ENCODE data around the gene P3H1.
"Not testable (repeated sequence)": the region's sequence is repeated elsewhere in the genome, so short reads cannot be mapped to it uniquely, and the experiment has no call there.

Gene P3H1

DNA sequence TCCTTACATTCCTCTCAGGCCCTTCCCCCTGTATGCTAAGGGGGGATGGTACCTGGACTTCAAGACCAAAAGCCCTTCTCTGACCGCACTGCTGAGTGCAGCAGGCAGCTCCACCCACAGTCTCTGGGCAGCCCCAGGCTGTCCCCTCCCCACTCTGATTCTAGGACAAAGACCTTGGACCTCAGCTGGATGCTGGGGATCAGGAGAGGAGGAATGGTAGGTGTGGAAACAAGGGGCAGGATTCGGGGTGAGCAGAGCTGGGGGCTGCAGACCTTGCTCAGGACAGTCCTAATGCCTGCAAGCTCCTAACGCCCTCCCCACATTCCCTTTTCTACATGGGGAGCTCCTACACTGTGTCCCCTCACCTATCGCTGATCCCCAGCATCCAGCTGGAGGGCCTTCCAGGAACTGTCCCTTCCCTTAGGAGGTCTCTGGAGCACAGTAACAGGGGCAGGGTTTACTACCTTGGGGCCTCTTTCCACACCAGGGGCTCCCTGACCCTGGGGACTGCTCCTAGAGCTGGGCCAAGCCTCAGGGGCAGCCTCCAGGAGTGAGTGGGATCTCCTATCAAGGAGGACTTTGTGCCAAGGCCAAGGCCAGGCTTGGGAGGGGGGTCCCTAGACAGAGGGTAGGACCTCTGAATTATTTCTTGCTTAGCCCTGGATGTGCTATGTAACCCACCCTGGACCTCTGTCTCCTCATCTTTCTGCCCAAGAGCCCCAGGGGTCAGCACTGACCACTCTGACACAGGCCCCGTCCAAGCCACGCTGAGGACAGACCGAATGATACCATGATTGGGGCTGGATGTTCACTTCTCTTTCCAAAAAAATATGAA is 32.4 kb downstream of the P3H1 start:
- in situ Hi-C loops (cut with MboI; ENCODE audit: low sequenced_read_pairs) = no loop called here

DNA sequence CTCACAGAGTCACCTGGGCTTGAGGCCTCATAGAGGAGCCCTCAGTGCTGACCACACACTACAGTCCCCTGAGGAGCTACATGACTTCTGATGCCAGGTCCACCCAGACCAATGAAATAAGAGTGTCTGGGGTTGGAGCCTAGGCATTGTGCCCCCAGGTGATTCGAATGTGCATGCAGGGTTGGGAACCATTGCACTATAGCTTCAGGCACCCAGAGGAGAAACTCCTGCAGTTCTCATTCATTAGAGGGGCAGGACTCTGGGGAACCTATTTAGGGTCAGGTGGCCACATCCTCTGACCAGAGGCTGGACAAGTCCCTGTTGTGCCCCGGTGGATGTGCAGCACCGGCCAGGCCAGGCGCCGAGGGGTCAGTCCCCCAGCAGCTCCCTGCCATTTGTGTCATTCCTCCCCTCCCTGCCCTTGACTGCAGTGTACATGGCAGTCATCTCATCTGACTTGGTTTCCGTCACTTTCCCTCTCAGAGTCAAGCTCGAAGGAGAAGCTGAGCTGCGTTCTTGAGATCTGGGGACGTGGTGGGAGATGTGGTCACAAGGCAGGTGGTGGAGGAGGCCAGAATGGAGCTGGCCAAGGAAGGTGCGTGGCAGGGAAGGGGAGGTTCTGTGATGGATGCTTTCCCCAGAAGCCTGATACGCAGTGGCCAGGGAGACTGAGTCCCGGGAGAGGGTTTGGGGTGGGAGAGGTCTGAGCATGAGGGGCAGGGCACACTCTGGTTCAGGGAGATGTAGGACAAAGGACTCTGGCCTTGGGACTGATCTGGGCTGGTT is 33.2 kb downstream of the P3H1 start:
- in situ Hi-C loops (cut with MboI; ENCODE audit: low sequenced_read_pairs) = no loop called here

DNA sequence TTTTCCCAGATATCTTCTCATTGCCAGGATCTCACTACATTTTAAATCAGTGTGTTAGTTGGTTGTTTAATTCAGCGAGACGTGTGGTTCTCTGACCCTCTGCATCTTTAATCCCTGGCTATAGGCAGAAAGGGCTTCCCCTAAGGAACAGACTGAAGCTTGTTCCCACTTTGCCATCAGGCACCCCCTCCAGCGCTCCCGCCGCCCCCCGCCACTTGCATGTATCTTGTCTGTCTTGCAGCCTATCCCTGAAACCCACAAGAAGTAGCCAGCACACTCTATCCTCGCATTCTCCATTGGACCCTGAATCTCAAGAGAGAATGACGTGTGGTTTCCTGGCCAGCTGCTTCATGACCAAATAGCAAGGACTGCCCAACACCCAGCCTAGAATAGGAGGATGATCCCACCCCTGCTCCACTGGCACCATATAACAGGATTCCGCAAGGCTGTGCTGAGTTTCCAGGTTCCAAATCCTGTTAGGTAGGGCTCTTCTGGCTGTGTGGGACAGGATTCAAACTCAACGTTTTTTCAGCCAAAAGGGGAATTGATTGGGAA is 34.6 kb downstream of the P3H1 start:
- in situ Hi-C loops (cut with MboI; ENCODE audit: low sequenced_read_pairs) = no loop called here

DNA sequence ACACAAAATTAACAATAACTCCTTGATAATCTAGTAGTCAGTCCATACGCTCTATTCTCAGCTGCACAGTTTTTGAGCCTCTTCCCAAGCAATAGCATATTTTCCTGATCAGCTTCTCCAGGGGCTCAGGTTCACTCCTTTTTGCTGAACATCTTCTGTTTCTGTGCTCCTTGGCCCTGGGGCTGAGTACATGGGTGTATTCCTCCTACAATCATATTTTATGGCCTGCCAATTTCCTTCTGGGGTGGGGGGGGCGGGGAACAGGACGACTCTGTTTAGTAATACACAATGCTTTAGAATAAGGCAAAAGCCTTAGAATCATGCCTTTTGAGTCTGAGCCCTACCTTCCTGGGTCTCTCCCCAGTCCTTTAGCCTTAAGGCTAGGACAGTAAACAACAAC is 35.2 kb downstream of the P3H1 start:
- in situ Hi-C loops (cut with MboI; ENCODE audit: low sequenced_read_pairs) = no loop called here

DNA sequence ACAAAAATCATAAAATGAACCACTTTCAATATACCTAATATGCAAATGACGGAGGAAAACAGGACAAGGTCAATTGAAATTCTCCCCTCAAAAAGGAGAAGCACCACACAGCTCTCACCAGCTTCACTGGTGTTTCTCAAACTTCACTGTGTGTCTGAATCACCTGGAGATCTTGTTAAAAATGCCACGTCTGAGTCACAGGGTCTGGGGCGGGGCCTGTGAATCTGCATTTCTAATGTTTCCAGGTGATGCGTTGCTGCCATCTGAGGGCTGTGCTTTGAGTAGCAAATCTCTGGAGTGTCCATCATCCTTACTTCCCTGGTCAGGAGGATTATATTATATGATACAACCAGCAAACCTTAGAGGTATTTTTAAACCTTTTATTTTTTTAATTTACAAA is 35.8 kb downstream of the P3H1 start:
- in situ Hi-C loops (cut with MboI; ENCODE audit: low sequenced_read_pairs) = no loop called here

DNA sequence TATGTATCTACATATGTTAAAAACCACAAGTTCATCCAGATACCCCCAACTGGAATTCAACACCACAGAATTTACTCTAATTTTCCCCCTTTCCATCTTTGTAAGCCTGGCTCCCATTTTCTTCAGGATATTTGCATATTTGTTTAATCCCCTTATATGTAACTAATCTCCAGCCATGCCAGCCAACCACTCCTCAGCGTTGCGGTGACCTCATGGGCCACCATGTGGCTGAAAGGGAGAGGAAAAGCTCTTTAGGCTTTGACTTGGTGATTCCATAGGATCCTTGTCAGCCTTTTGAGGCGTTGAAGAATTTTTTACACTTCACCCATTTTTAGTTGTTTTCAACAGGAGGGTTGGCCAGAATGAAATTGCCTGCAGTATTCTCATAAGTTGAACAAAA is 36.8 kb downstream of the P3H1 start:
- in situ Hi-C loops (cut with MboI; ENCODE audit: low sequenced_read_pairs) = no loop called here

DNA sequence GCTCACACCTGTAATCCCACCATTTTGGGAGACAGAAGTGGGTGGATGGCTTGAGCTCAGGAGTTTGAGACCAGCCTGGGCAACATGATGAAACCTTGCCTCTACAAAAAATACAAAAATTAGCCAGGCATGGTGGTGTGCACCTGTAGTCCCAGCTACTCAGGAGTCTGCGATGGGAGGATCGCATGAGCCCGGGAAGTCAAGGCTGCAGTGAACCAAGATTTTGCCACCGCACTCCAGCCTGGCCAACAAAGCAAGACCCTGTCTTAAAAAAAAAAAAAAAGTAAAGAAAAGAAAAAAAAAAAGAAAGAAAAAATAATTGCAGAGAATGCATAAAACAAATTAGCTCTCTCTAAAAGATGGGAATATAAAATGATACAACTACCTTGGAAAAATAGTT is 41.0 kb downstream of the P3H1 start:
- in situ Hi-C loops (cut with MboI; ENCODE audit: low sequenced_read_pairs) = not testable (repeated sequence)

DNA sequence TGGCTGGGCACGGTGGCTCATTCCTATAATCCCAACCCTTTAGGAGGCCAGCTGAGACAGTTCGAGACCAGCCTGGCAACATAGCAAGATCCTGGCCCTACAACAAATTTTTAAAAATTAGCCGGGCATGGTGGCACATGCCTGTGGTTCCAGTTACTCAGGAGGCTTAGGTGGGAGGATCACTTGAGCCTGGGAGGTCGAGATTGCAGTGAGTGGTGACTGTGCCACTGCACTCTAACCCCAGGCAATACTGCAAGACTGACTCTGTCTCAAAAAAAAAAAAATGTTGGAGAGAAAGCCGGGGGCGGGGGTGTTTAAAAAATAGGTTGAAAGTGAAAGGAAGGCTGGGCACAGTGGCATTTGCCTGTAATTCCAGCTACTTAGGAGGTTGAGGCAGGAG is 43.3 kb downstream of the P3H1 start:
- in situ Hi-C loops (cut with MboI; ENCODE audit: low sequenced_read_pairs) = no loop called here

DNA sequence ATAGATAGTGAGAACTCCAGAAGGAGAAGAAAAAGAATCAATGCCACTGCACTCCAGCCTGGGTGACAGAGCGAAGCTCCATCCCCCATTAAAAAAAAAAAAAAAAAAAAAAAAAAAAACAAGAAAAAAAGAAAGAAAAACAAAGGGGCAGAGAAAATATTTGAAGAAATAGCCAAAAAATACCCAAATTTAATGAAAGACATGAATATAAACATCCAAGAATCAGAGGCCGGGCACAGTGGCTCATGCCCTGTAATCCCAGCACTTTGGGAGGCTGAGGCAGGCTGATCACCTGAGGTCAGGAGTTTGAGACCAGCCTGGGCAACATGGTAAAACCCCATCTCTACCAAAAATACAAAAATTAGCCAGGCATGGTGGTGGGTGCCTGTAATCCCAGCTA is 44.4 kb downstream of the P3H1 start:
- in situ Hi-C loops (cut with MboI; ENCODE audit: low sequenced_read_pairs) = not testable (repeated sequence)

DNA sequence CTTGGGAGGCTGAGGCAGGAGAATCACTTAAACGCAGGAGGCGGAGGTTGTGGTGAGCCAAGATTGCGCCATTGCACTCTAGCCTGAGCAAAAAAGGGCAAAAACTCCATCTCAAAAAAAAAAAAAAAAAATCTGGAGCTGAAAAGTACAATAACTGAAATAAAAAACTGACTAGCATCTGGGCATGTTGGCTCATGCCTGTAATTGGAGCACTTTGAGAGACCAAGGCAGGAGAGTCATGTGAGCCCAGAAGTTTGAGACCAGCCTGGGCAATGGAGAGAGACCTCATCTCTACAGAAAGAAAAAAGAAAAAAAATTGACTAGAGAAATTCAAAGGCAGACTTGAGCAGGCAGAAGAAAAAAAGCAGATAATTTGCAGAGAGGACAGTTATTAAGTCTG is 44.9 kb downstream of the P3H1 start:
- in situ Hi-C loops (cut with MboI; ENCODE audit: low sequenced_read_pairs) = no loop called here

DNA sequence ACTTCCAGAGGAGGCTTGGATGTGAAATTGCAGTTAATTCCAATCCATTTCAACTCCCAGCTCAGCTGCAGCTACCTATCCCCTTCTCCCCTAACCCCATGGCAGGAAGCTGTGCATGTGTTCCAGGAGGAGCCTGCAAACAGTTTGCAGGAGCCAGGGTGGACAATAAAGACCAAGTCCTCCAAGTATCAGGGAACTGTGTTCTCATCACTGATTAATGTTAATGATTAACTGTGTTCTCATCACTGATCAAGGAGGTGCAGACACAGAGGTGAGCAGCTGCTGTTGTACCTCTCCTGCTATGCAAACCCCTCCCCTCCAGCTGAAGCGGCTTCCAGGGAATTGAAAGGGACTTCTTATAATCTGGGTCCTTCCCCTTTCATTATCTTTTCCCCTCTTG is 46.0 kb downstream of the P3H1 start:
- in situ Hi-C loops (cut with MboI; ENCODE audit: low sequenced_read_pairs) = no loop called here

DNA sequence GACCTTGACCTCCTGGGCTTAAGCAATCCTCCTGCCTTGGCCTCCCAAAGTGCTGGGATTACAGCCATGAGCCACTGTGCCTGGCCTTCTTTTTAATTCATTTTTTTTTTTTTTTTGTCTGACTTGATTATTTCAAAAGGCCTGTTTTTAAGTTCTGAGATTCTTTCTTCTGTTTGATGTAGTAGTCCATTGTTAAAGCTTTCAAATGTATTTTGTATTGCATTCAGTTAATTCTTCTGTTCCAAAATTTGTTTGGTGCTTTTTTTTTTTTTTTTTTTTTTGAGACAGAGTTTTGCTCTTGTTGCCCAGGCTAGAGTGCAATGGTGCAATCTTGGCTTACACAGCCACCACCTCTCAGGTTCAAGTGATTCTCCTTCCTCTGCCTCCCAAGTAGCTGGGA is 52.4 kb downstream of the P3H1 start:
- in situ Hi-C loops (cut with MboI; ENCODE audit: low sequenced_read_pairs) = not testable (repeated sequence)

DNA sequence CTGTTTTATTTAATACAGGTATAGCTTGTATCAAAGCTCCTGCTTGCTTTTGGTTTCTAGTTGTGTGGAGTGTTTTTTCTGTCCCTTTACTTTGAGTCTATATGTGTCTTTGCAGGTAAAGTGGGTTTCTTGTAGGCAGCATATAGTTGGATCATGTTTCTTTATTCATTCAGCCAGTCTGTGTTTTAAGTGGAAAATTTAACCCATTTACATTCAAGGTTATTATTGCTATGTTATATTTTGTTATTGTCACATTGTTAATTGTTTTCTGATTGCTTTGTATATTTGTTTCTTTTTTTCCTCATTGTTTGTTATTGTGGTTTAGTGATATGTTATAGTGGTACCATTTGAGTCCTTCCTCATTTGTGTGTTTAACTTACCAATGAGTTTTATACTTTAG is 53.5 kb downstream of the P3H1 start:
- in situ Hi-C loops (cut with MboI; ENCODE audit: low sequenced_read_pairs) = no loop called here

DNA sequence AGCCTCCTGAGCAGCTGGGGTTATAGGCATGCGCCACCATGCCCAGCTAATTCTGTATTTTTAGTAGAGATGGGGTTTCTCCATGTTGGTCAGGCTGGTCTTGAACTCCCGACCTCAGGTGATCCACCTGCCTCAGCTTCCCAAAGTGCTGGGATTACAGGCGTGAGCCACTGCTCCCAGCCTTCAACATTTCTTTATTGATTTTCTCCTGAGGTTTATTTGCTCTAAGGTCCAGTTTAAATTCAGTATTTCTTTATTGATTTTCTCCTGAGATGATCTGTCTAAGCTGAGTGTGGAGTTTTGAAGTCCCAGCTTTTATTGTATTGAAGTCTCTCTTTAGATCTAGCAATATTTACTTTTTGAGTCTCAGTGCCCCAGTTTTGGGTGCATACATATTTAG is 54.0 kb downstream of the P3H1 start:
- in situ Hi-C loops (cut with MboI; ENCODE audit: low sequenced_read_pairs) = not testable (repeated sequence)

DNA sequence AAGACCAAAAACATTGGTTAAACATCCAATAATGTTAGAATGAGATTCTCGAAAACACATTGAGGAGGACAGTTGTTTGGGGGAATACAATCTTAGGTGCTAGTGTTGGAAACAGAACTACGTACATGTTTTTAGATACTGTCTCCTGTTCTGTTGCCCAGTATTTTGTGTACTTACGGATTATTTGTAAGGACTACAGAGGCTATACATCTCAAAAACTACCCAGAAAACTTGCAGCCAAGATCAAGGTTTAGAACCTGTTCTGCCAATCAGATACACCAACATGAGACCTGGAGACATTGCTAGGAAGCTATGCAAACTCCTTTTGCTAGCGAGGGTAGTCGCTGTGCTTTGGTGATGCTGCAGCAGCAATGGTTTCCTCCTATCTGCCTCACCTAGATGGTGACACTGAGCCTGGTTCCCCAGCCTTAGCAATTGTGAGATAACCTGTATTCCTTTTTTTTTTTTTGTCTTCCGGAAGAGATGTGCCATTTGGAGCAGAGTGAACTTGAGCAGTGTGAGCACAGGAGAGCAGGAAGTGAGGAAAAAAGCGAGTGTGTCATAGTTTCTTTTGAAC is 62.9 kb downstream of the P3H1 start:
- in situ Hi-C loops (cut with MboI; ENCODE audit: low sequenced_read_pairs) = no loop called here

DNA sequence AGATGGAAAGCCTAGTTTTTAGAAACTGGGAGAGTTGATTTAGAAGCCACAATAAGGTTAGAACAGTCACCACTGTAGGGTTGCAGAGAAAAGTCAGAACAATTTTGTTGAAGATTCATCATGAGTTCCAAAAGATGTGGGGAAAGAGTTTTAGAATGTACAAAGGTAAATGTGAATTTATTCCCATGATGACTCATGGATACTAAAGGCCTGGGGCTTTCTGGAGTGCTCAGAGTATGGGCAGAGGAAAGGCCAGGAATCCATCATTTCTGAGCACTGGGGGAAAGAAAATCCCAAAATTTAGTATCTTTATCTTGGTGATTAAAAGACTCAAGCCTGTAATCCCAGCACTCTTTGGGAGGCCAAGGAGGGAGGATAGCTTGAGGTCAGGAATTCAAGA is 66.8 kb downstream of the P3H1 start:
- in situ Hi-C loops (cut with MboI; ENCODE audit: low sequenced_read_pairs) = no loop called here

DNA sequence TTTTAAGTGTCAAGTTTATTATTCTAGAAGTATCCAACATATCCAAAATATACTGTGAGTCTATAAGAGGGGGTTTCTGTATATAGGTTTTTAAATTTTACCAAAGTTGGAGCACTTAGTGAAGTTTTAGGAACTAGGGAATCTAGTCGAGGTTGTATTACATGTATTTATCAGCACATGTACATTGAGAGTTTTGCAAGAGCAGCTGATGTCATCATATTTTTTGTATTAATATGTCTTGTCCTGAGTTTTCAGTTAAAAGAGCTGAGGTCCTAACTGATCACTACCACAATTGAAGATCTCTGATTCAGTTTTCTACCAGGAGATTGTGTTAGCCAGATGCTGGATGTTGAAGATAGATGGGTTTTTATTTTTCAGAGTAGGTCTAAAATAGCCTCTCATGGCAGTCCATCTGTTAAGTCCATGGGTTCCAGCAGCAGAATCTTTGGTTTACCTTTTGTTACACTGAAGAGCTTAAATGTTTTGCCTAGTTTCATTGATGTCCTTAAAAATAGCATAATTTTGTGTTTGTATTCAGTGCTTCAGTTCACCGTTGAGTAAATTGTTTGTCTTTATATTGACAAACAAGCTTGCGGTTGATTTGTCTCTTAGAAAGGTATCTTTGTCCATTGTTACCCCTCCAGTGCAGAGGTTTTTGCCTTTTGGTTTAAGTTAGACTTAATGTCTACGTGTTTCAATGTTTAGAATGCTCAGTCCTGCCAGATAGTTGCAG is 68.6 kb downstream of the P3H1 start:
- in situ Hi-C loops (cut with MboI; ENCODE audit: low sequenced_read_pairs) = no loop called here

All from HL-60/S4 treated with retinoic acid at 250 ng/mL for 4 days and 3 days (cell line).